ENCODE measurements around the gene DAP. TPM values are rescaled to one million over a fixed set of nuclear protein-coding genes. Genes with fewer than 3 reads are reported as not detected.

The DAP gene
- total and polyA plus RNA-seq, 2 experiments from 2014 or later, result 35.7 to 37.6 TPM

DNA sequence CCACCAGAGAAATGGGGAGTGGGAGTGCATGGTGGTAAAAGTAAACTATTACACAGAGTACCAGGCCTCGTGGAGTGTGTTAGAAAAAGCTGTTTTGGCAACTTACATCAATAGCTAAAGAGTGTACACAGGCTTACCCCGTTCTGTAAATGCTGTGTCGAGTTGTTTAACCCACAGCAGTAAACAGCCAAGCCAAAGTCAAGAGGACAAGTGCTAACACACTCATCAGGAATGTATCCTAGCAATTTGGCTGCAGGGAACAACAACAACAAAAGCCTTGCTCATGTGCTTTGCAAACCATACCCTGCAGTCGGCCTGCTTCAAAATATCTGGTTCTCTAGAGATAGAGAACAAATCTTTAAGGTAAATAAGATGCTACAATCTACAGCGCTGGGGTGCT, 15.9 kb downstream of the DAP start (continued):
- TF ChIP-seq, protein P1, sequence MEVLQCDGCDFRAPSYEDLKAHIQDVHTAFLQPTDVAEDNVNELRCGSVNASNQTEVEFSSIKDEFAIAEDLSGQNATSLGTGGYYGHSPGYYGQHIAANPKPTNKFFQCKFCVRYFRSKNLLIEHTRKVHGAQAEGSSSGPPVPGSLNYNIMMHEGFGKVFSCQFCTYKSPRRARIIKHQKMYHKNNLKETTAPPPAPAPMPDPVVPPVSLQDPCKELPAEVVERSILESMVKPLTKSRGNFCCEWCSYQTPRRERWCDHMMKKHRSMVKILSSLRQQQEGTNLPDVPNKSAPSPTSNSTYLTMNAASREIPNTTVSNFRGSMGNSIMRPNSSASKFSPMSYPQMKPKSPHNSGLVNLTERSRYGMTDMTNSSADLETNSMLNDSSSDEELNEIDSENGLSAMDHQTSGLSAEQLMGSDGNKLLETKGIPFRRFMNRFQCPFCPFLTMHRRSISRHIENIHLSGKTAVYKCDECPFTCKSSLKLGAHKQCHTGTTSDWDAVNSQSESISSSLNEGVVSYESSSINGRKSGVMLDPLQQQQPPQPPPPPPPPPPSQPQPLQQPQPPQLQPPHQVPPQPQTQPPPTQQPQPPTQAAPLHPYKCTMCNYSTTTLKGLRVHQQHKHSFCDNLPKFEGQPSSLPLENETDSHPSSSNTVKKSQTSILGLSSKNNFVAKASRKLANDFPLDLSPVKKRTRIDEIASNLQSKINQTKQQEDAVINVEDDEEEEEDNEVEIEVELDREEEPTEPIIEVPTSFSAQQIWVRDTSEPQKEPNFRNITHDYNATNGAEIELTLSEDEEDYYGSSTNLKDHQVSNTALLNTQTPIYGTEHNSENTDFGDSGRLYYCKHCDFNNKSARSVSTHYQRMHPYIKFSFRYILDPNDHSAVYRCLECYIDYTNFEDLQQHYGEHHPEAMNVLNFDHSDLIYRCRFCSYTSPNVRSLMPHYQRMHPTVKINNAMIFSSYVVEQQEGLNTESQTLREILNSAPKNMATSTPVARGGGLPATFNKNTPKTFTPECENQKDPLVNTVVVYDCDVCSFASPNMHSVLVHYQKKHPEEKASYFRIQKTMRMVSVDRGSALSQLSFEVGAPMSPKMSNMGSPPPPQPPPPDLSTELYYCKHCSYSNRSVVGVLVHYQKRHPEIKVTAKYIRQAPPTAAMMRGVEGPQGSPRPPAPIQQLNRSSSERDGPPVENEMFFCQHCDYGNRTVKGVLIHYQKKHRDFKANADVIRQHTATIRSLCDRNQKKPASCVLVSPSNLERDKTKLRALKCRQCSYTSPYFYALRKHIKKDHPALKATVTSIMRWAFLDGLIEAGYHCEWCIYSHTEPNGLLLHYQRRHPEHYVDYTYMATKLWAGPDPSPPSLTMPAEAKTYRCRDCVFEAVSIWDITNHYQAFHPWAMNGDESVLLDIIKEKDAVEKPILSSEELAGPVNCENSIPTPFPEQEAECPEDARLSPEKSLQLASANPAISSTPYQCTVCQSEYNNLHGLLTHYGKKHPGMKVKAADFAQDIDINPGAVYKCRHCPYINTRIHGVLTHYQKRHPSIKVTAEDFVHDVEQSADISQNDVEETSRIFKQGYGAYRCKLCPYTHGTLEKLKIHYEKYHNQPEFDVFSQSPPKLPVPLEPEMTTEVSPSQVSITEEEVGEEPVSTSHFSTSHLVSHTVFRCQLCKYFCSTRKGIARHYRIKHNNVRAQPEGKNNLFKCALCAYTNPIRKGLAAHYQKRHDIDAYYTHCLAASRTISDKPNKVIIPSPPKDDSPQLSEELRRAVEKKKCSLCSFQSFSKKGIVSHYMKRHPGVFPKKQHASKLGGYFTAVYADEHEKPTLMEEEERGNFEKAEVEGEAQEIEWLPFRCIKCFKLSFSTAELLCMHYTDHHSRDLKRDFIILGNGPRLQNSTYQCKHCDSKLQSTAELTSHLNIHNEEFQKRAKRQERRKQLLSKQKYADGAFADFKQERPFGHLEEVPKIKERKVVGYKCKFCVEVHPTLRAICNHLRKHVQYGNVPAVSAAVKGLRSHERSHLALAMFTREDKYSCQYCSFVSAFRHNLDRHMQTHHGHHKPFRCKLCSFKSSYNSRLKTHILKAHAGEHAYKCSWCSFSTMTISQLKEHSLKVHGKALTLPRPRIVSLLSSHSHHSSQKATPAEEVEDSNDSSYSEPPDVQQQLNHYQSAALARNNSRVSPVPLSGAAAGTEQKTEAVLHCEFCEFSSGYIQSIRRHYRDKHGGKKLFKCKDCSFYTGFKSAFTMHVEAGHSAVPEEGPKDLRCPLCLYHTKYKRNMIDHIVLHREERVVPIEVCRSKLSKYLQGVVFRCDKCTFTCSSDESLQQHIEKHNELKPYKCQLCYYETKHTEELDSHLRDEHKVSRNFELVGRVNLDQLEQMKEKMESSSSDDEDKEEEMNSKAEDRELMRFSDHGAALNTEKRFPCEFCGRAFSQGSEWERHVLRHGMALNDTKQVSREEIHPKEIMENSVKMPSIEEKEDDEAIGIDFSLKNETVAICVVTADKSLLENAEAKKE (CRISPR knock-in tag; IDR thresholded peaks at IDR 0.05), result no peak
- no peak for TF ChIP-seq EZH2phosphoT487 (IDR thresholded peaks at IDR 0.05; ENCODE audit: unreplicated experiment)
- TF ChIP-seq EZH2 (IDR thresholded peaks at IDR 0.05; ENCODE audit: low read depth, unreplicated experiment), result no peak
- TF ChIP-seq STAT1 (IDR thresholded peaks at IDR 0.05; ENCODE audit: unreplicated experiment), result no peak
- TF ChIP-seq, protein P2, sequence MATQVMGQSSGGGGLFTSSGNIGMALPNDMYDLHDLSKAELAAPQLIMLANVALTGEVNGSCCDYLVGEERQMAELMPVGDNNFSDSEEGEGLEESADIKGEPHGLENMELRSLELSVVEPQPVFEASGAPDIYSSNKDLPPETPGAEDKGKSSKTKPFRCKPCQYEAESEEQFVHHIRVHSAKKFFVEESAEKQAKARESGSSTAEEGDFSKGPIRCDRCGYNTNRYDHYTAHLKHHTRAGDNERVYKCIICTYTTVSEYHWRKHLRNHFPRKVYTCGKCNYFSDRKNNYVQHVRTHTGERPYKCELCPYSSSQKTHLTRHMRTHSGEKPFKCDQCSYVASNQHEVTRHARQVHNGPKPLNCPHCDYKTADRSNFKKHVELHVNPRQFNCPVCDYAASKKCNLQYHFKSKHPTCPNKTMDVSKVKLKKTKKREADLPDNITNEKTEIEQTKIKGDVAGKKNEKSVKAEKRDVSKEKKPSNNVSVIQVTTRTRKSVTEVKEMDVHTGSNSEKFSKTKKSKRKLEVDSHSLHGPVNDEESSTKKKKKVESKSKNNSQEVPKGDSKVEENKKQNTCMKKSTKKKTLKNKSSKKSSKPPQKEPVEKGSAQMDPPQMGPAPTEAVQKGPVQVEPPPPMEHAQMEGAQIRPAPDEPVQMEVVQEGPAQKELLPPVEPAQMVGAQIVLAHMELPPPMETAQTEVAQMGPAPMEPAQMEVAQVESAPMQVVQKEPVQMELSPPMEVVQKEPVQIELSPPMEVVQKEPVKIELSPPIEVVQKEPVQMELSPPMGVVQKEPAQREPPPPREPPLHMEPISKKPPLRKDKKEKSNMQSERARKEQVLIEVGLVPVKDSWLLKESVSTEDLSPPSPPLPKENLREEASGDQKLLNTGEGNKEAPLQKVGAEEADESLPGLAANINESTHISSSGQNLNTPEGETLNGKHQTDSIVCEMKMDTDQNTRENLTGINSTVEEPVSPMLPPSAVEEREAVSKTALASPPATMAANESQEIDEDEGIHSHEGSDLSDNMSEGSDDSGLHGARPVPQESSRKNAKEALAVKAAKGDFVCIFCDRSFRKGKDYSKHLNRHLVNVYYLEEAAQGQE (IDR thresholded peaks at IDR 0.05; ENCODE audit: unreplicated experiment), result no peak
- no peak for TF ChIP-seq NANOG (IDR thresholded peaks at IDR 0.05; ENCODE audit: borderline replicate concordance)
- TF ChIP-seq ZNF114 (CRISPR knock-in tag; IDR thresholded peaks at IDR 0.05), result no peak
